ENCODE measurements around the gene CERS1.

DNA sequence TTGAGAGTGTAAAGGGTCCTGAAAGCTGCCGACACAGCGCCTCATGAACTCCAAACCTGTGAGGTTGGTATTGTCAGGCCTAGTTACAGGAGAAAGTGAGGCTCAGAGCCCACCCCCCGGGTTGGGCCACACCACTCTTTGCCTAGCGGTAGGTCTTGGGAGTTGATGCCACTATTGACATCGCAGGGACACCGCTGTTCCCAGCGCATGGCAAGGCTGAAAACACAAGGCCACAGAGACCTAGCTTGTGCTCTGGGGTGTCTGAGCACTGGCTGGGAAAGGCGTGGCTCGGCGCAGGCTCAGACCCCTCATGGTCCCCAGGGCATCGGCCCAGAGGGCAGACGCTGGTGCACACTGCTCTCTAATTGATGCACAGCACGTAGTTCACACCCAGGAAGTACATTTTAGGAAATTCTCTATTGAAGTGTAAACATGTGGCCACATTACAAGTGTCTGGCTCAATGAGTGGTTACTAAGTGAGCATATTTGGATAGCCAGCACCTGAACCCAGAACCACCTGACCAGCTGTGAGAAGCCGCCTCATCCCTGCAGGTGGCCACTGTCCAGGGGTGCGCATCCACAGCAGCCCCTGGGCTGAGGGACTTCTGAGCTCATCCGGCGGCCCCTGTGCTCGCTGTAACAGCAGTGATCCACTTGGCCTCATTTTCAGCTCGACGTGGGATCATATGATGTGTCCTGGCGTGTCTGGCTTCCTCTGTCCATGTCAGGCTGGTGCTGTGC lies 36.9 kb downstream of the CERS1 start:
- TF ChIP-seq, protein P1, sequence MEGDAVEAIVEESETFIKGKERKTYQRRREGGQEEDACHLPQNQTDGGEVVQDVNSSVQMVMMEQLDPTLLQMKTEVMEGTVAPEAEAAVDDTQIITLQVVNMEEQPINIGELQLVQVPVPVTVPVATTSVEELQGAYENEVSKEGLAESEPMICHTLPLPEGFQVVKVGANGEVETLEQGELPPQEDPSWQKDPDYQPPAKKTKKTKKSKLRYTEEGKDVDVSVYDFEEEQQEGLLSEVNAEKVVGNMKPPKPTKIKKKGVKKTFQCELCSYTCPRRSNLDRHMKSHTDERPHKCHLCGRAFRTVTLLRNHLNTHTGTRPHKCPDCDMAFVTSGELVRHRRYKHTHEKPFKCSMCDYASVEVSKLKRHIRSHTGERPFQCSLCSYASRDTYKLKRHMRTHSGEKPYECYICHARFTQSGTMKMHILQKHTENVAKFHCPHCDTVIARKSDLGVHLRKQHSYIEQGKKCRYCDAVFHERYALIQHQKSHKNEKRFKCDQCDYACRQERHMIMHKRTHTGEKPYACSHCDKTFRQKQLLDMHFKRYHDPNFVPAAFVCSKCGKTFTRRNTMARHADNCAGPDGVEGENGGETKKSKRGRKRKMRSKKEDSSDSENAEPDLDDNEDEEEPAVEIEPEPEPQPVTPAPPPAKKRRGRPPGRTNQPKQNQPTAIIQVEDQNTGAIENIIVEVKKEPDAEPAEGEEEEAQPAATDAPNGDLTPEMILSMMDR (conservative IDR thresholded peaks at IDR 0.05; ENCODE audit: low read depth, low read length) = no peak
- no peak for TF ChIP-seq EZH2 (IDR thresholded peaks at IDR 0.05; ENCODE audit: borderline replicate concordance, low read depth, low read length, poor library complexity, severe bottlenecking)
